CD4-positive, alpha-beta T cell treated with Interleukin-15 for 1 hour (primary cell): ENCODE measurements around the gene RNF19B.
A peak's percentile ranks its signal among the peaks of the same experiment; 100 is the strongest.
"Not testable (repeated sequence)": the region's sequence is repeated elsewhere in the genome, so short reads cannot be mapped to it uniquely, and the experiment has no call there.

Source experiments
- DNase-seq: peaks from one replicate; pipeline ENCODE4 v3.0.0-alpha.2; 2020

Gene RNF19B, protein sequence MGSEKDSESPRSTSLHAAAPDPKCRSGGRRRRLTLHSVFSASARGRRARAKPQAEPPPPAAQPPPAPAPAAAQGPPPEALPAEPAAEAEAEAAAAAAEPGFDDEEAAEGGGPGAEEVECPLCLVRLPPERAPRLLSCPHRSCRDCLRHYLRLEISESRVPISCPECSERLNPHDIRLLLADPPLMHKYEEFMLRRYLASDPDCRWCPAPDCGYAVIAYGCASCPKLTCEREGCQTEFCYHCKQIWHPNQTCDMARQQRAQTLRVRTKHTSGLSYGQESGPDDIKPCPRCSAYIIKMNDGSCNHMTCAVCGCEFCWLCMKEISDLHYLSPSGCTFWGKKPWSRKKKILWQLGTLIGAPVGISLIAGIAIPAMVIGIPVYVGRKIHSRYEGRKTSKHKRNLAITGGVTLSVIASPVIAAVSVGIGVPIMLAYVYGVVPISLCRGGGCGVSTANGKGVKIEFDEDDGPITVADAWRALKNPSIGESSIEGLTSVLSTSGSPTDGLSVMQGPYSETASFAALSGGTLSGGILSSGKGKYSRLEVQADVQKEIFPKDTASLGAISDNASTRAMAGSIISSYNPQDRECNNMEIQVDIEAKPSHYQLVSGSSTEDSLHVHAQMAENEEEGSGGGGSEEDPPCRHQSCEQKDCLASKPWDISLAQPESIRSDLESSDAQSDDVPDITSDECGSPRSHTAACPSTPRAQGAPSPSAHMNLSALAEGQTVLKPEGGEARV

DNA sequence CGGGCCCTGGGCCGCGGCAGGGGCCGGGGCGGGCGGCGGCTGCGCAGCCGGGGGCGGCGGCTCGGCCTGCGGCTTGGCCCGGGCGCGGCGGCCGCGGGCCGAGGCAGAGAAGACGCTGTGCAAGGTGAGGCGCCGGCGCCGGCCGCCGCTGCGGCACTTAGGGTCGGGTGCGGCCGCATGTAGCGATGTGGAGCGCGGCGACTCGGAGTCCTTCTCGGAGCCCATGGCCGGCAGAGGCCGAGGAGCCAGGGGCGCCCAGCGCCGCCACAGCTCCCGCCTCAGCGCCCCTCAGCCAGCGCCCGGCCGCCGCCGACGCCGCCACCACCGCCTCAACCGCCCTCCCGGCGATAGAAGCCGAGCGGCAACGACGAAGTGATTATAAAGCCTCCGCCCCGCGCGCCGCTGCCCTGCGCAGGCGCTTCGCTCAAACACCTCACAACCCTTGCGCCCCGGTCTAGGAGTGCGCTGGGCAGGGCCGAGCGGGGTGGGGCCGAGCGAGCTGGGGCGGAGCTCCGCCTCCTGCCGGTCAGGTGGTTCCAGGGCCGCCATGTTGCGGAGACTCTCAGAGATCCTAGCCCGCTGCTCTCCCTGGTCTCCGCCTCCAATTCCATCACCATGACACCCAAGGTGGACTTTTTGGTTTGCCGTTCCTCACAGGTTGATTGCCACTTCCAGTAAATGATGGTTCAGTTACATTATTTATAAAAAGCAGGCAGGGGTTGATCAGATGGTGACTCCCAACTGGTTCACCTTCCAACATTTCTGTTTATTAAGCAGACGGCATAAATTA, at the start of gene RNF19B:
TSS of gene RNF19B (minus strand) at position 349 of the 790 bp plus-strand sequence. CDS start at position 225, 124 bp downstream.
- peak; percentile 96 for DNase-seq

DNA sequence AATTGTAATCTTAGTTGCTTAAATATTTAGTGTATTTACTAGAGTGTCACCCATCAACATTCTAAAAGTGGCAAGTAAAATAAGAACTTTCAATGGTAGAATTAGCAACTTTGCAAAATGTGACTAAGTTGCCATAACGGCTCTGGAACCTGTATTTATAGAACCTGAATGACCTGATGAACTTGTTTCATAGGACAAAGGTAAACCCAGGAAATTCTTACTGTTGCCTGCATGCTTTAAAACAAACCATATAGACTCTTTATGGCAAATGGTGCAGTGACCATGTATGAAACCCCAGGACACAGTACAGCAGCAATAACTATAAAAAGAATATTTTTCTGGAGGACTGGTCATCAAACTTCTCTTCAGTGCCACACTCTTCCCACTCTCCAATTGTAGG, 49.2 kb upstream of the RNF19B start:
- no peak for DNase-seq

DNA sequence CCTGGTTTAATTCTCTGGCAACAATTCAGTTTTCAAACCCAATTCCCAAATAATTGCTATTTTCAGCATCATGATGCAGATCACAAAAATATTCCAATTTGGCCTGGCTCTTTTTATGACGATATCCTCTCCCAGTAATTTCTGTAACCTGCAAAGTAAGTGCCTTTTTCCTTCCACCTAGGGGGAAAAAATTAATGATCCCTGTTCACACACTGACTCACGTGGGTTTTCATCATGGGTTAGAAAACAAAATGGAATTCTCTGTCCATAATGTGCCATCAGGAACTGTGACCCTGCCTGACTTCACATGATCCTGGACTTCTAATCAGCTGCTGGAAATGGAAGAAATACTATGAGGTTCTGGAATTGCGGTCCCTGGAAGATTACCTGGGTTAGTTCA, 47.6 kb upstream of the RNF19B start:
- no peak for DNase-seq

DNA sequence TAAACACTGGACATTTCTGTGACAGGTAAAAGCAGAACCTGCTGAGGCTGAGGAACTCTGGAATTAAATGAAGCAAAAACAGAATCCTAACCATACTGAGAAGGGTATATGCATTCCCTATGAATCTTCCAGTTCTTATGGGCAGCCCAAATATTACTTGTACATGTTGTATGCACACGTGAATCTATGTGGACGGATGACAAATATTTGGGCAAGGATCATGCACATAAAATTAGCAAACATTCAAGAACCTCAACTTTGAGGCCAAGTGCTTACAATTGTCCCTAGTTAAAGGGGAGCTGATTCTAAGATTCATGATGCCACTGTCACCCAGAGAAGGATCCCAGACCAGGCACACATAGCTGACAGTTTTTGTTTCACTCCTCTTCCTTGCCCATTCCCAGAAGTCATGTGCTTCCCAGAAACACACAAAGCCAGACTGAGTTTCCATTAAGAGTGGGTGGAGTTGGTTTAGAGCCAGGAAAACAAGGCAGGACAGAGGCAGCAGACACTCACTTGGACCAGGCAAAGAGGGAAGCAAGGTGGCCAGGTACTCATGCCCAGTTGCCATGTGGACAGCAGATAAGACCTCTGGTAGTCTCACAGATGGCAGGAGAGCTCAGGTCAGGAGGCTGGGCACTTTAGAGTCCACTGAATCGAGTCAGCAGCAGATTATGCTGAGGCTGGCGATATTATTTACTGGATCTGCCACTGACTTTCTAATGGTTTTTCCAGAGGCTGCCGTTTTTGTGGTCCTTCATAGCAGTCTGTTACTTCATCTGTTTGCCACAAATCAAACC, 46.5 kb upstream of the RNF19B start:
- no peak for DNase-seq

DNA sequence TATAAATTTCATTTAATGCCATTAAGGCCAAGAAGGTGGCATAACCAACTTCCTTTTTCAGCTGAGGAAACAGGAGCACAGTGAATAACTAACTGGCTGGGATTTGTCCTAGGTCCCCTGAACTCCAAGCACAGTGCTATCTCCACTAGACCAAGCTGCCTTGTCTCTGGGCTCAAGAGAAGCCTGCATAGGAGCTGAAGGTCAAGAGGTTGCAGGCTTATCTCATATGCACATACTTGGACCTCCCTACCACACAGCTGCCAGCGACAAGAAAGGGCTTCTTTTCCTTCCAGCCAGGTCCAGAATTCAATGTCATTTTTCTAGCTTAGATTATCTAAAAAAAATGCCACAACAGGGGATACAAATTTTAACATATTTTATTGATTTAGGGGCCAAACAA, 45.0 kb upstream of the RNF19B start:
- no peak for DNase-seq

DNA sequence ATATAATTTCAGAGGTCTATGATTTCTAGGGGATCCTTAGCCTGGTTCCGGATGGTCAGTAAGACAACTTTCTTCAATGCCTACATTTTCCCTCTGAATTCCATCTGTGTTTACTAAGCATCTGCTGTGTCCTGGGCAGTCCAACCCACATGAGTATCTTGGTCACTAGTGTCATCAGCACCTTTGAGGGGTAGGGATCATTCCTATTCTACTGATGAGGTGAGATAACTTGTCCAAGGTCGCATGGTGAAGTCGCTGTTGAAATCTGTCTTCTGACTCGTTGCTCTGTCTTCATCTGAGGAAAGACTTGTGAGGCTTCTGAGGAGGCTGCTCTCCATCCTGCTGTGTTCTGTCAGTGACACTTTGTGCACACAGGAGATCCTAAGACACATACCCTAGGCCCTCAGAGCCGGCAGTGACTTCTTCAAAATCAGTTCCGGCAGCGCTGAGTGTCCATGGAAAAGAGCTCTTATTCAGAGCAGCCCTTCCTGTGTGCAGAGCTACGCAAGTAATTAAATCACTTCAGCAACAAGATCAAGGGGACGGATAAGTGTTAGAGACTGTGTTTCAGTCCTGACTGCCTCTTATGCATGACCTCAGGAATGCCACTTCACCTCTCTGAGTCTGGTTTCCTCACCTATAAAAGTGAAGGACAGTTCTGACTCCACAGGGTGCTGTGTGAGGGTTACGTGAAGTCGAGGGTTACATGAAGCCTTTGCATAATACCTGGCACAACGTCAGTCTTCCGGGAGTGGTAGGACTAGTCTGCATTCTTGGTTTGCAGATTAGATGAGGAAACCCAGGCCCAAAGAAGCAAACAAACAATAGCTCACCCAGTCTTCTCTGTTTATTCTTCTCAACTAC, 43.7 kb upstream of the RNF19B start:
- DNase-seq = no peak

DNA sequence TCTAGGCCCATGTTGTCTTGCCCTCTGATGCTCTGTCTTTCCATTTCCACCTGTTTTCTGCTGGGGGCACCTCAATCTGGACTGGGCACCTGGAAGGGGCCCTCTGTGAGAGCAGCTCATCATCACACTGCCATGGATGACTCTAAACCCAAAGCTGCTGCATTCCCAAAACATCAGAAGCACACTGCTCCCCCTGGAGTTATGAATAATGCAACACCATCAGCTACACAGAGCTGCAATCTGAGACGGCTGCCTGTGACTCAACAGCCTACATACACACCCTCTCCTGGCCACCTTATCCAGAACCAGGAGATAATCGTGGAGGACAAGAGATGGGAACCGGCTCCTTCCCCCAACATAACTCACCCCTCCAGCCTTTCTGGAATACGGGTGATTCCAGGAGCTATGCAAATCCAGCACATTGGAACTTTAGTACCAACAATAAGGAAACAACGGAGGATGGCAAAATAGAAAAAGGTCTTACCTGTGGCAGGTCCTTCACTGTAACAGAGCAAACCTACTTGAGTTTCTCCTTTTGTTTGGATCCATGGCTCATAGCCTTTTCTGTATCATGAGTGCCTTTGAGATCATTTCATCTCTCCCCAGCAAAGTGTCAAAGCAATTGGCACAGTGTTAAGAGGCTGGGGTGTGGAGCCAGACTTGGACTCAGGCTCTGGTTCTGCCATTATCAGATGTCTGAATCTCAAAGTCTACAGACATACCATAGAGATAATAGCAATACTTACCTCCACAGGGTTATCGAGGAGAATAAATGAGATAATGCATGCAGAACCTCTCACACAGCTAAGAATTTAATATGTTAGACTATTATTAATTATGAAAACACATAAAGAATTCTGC, 42.8 kb upstream of the RNF19B start:
- DNase-seq = peak; percentile 48

DNA sequence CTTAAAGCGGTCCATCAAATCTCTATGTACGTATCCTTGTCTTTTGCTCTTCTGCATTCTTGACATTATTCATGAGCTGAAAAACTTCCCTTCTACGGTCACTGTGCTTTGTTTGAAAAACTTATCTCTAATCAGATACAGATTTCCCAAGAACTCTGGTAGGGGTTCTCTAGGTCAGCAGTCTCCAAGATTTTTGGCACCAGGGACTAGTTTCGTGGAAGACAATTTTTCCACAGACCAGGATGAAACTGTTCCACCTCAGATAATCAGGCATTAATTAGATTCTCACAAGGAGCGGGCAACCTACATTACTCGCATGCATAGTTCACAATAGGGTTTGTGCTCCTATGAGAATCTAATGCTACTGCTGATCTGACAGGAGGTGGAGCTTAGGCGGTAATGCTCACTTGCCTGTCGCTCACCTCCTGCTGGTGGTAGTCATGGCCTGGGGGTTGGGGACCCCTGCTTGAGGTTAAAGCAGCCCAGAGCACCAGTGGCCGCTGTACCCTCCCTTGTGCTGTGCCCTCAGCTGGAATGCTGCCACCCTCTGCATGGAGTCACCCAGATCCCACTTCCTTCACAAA, 41.3 kb upstream of the RNF19B start:
- no peak for DNase-seq

DNA sequence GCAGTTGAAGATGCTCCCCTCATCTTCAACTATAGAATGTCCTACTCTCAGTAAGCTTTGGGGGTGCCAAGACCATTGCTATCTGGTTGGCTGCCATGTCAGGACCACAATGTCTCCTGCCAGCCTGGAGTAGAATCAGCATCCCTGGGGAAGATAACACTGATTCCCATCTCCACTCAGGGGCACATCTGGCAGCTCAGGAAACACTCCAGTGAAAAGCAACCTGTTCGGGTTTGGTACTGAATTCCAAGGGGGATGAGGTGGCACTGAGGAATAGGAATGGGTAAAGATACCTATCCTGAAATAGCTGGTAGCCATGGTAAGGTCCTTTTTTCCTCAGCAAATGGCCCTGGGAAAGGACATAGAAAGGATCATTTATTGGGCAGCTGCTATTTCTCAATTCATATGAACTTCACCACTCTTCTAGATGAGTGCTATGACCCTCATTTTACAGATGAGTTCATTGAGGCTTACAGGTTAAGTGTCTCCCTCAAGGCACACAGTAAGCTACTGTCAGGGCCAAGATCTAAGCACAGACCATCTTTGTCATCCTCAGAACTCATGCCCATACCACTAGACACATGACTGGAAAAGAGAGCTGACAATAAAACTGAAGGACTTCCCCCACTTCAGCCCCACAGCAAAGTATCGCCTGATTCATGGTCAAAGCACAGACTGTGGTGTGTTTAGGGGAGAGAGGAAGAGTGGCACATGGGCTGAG, 40.7 kb upstream of the RNF19B start:
- DNase-seq = no peak

DNA sequence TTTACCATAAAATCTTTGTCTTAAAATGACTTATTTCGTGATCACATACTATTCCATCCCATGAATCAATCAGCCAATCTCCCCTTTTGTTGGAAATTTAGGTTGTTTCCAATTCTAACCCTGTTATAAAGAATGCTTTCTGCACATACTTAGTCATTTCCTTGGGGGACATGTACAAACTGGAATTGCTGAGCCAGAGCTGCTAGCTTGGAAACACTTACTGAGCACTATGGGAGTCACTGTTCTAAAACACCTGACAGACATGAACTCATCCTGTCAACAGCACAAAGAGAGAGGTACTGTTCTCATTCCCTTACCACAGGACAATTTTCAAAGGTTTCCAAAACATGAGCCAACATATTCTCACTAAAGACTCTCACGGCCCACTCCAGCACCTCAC, 40.0 kb upstream of the RNF19B start:
- no peak for DNase-seq

DNA sequence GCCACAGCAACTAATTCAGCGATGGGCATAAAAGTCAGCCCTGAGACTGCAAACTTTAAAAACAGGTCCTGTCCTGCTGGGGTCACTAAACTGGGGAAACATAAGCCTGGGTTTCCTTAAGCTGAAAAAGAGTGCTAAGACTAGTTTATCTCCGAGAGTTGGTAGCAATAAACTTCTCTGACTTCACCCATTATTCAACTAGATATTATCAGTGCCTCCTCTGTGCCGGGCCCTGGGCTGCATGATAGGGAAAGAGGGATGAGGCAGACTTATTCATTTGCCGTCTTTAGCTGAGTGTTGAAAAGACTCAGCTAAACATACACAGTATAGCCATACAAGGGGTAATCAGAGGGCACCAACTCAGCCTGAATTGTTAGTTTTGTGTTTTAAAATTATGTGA, 39.0 kb upstream of the RNF19B start:
- no peak for DNase-seq

DNA sequence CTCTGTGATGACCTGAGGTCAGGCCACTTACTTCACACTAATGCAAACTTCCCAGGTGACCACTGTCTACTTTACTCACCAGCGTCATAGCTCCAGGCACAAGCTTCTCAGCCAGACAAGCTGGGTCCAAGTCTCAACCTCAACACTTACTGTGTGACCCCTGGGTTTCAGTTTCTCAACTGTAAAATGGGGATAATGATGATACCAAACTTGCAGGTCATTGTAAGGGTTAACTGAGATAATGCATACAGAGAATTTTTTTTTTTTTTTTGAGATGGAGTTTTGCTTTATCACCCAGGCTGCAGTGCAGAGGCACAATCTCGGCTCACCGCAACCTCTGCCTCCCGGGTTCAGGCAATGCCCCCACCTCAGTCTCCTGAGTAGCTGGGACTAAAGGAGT, 37.4 kb upstream of the RNF19B start:
- no peak for DNase-seq

DNA sequence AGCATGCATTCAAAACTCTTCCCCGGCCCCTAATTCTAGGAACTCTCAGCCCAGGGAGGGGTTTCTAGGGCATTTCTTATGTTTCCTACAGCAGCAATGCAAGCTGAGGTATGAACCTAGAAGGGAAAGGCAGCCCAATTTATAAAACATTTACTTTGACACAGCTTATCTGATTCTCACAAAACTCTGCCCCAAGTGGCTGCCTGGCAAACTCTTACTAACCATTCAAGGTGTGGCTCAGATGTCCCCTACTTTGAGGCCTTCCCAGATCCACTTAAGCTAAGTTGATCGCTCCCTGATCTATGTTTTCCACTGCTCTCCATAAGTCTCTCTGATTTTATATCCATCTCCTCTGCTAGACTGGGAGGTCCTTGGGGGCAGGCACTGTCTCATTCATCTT, 36.7 kb upstream of the RNF19B start:
- no peak for DNase-seq

DNA sequence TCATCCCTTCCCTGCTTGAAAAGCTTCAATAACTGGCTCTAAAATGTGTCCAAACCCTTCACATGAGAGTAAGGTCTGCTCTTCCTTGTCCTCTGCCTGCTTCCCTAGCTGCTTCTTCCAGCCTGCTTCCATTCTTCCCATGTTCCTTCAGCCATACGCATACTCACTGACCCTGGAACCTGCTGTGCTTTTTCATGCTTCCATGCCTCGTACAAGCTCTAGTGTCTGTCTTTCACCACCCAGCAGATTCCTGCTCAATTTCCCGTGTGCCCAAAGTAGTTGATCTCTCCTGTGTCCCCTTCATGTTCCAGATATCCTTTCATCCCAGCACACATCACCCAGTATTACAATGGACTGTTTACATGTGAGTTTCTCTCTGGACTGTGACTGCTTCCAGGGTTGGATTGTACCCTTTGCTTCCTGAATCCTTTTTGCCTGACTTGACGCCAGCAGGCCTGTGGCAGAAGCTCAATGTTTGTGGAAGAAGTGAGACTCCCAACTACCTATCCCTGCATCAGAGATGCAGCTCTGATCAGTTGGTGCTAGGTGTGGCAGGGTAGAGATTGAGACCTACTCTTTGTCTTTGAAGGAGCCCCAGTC, 35.9 kb upstream of the RNF19B start:
- DNase-seq = no peak

DNA sequence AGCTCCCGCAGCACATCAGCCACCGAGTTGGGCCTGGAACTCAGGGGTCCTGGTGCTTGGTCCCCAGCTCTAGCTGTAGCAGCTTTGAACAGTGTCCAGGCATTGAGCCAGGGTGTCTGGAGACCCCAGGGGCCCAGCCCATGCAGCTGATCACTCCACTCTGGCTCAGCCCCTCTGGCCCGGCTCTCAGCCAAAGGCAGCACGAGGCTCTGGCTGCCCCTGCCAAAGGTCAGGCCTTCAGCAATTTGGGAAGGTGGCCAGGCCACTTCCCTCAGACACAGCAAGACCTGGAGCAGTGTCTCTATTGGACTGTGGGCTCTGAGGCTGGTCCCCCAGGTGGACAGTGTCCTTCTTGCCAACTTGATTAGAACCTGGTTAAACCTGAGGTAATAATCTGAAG, 34.4 kb upstream of the RNF19B start:
- DNase-seq = no peak

DNA sequence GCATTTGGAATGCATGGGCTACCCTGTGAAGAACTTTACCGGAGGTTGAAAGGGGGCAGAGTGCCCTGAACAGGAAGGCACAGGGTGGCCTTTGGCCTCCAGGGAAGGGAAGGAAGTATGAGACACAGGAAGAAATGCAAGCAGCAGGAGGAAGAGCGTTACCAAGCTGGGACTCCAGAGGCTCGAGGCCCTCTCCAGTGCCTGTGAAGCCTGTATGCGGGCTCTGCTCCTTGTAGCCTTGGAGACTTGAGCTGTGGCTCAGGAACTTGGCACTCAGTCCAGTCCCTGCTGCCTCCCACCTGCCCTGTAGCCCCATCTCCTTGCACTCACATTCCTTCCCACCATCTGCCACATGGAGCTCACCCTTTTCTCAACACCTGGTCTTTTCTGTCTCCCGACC, 33.5 kb upstream of the RNF19B start:
- peak; percentile 28 for DNase-seq

DNA sequence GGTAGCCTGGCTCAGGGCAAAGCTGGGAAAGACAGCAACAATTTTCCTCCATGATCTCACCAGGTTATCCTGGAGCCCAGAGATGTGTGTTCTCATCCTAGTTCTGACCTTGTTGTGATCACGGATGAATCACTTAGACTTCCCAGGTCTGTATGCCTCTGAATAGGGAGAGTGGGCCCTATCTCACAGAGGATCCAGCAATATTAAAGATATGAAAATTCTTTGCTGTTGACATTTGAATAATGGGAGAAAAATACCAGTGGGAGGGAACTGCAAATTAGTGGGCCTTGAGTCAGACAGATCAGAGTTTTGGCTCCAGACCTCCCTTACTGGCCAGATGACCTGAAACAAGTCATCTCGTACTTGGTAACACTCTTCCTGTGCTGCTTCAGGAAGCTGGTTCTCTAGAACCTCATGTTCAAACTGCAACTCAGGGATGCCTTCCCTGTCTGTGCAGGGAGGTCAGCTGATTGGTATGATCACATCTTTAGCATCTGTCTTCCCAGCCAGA, 32.8 kb upstream of the RNF19B start:
- DNase-seq = no peak

DNA sequence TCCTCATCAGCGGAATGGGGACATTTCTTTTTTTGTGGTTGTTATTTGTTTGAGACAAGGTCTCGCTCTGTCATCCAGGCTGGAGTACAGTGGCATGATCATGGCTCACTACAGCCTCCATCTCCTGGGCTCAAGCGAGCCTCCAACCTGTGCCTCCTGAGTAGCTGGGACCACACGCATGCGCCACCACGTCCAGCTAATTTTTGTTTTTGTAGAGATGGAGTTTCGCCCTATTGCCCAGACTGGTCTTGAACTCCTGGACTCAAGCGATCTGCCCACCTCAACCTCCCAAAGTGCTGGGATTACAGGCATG, 28.7 kb upstream of the RNF19B start:
- DNase-seq = not testable (repeated sequence)
